Psoas muscle (tissue), 8 donors: ENCODE measurements around the gene SLC16A12. TPM values are rescaled to one million over a fixed set of nuclear protein-coding genes. Genes with fewer than 3 reads are reported as not detected.
A peak's percentile ranks its signal among the peaks of the same experiment; 100 is the strongest.

Experiments
- ATAC-seq, 4 donors: fragments of 200-7000 bp; cut with Tn5 transposase; one replicate each; pipeline ENCODE4 v1.9.1; 2020; ENCODE audit warnings: moderate library complexity in 3 of 4, mild to moderate bottlenecking in 2 of 4
- DNase-seq, 2 donors: peaks; one replicate each; pipeline ENCODE4 v3.0.0-alpha.2; 2020
- H3K27ac ChIP-seq: fragments of 200-600 bp; one replicate; pipeline ENCODE4 v1.8.0; 2022
- H3K27me3 ChIP-seq, 3 donors: fragments of 200-600 bp in 1 of 3; one replicate each; pipeline versions ENCODE4 v1.6.1 to v1.8.0; 2013 to 2022; ENCODE audit warnings: low read length in 2 of 3, mild to moderate bottlenecking in 2 of 3, moderate library complexity in 1 of 3; ENCODE audit not compliant: insufficient read depth in 3 of 3
- H3K36me3 ChIP-seq, 2 donors: fragments of 200-600 bp in 1 of 2; one replicate each; pipeline versions ENCODE4 v1.6.1 to v1.8.0; 2013 to 2022; ENCODE audit warnings: low read depth in 1 of 2, mild to moderate bottlenecking in 1 of 2, moderate library complexity in 1 of 2; ENCODE audit not compliant: insufficient read depth in 1 of 2
- H3K4me1 ChIP-seq: fragments of 200-600 bp; one replicate; pipeline ENCODE4 v1.8.0; 2022
- H3K4me3 ChIP-seq: fragments of 200-600 bp; one replicate; pipeline ENCODE4 v1.8.0; 2022; ENCODE audit warnings: mild to moderate bottlenecking
- H3K9me3 ChIP-seq: fragments of 200-600 bp; one replicate; pipeline ENCODE4 v1.8.0; 2022
- WGBS, 3 donors: extraction: QIAGEN DNeasy Blood & Tissue Kit; methylation state at CpG; one replicate each; pipeline versions ENCODE4 v1.1.6 to v1.1.7; 2013; 5-methylcytosine and 5-hydroxymethylcytosine counted together
- intact Hi-C, 2 donors: fragments of 100-400 bp; cut with DNase I; formaldehyde crosslinking; loops; one replicate each; pipeline versions ENCODE4 v1.11.0 to v1.14.2; 2022
- polyA plus RNA-seq, 3 donors: library from polyadenylated mRNA; stranded (reverse); fragments of 200-250 nt; gene quantifications; one replicate each; pipeline ENCODE4 v1.2.3, GENCODE V29; 2013
- total RNA-seq, 4 donors: library from RNA; stranded (reverse); fragmentation: NEBNext Ultra II Directional in 2 of 4; extraction: Animal tissue kit (Norgen Biotek cat#: 25700) in 2 of 4; gene quantifications; one replicate each; pipeline versions ENCODE4 v1.2.1 to v1.2.4, GENCODE V29; 2021 to 2023
- TF ChIP-seq, protein P1 (sequence below): fragments of 200-600 bp; IDR thresholded peaks from one replicate; pipeline ENCODE4 v1.8.0; 2022; ENCODE audit warnings: antibody characterized with exemption
- donor health status: healthy with polysubstance abuse.
- donor health status: DM: no; HTN: no; CAD: no; lungs with moderate emphysema.
- donor health status: Bipolar disorder and iron deficiency.
- donor health status: healthy.
- donor health status: DM: yes; HTN: yes; CAD: no.
- donor health status: DM: no; HTN: no; CAD: no.
- donor health status: DM: no; HTN: no; CAD: no.
- donor health status: DM: yes; HTN: yes; CAD: no.

Gene SLC16A12
- total and polyA plus RNA-seq, 7 donors: 0.74 to 1.9 (median 1.2) TPM

DNA sequence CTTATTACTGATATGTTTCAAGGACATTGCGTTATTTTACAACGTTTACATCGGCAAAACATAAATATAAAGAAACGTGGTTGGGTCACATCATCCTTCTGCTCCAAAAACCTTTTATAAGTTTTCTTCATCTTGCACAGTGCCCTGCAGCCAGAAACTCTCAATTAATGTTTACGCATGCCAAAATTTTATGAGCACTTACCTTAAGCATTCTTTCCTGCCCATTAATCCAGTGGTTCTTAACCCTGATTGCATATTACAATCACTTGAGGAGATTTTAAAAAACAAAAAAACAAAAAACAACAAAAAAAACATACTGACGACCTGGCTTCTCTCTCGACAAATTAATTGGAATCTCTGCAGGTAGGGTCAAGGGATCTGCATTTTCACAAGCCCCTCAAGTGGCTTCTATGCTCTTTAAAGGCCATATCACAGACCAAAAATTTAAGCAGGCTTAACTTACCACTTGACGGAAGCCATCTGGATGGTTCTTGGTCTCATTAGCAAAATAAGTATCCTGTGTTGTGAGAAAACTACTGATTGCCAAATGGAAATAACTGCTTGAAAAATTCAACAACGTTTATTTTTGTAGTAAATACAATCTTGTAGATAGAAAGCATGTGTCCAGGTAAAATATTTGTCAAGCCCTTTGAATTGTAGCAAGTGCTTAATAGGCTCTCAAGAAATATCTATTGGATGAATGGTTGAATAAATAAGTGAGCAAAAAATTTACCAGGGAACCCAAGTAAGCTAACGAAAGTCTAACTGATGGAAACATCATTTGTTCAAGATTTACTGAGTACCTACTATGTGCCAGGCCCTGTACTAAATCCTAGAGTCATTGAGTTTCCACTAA is 30.9 kb upstream of the SLC16A12 start:
- Histone ChIP-seq H3K27ac (no peak overlapping the region), H3K27me3 (no peaks in the 10 kb centered on the region), H3K4me1 (no peaks in the 10 kb centered on the region), H3K9me3 (no peaks in the 10 kb centered on the region), H3K4me3 (no peak overlapping the region), H3K36me3 (no peaks in the 10 kb centered on the region)
- WGBS, 3 donors: 74 to 75% (median 74%) methylated on average over 10 of the region's 10 CpGs
- DNase-seq: no peak
- intact Hi-C loops: loop anchor here in 1 of 2 donors (2.0 kb wide), 1 partner anchor 140 kb away; no protein-coding TSS in a partner anchor
- ATAC-seq: no peak
- TF ChIP-seq, protein P1, sequence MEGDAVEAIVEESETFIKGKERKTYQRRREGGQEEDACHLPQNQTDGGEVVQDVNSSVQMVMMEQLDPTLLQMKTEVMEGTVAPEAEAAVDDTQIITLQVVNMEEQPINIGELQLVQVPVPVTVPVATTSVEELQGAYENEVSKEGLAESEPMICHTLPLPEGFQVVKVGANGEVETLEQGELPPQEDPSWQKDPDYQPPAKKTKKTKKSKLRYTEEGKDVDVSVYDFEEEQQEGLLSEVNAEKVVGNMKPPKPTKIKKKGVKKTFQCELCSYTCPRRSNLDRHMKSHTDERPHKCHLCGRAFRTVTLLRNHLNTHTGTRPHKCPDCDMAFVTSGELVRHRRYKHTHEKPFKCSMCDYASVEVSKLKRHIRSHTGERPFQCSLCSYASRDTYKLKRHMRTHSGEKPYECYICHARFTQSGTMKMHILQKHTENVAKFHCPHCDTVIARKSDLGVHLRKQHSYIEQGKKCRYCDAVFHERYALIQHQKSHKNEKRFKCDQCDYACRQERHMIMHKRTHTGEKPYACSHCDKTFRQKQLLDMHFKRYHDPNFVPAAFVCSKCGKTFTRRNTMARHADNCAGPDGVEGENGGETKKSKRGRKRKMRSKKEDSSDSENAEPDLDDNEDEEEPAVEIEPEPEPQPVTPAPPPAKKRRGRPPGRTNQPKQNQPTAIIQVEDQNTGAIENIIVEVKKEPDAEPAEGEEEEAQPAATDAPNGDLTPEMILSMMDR: no peak

DNA sequence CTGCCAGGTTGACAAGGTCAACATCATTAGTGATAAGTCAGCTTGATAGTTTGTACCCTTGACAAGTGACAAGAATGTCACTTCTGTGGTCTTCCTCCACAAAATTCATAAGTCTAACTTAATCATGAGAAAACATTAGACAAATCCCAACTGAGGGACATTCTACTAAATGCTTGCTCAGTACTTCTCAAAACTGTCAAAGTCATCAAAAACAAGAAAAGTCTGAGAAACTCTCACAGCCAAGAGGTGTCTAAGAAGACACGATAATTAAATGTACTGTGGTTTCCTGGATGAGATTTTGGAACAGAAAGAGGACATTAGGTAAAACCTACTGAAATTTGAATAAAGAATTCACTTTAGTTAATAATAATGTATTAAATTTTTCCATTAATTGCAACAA is 29.8 kb upstream of the SLC16A12 start:
- Histone ChIP-seq H3K9me3 (no peaks in the 10 kb centered on the region), H3K4me3 (no peak overlapping the region), H3K36me3 (no peaks in the 10 kb centered on the region), H3K27ac (no peak overlapping the region), H3K27me3 (no peaks in the 10 kb centered on the region), H3K4me1 (no peaks in the 10 kb centered on the region)
- DNase-seq (no peak), ATAC-seq (no peak)
- TF ChIP-seq, protein P1: no peak
- intact Hi-C loops: no loop called here
- 77 to 94% (median 85%) methylated on average over 1 of the region's 1 CpG for WGBS, 3 donors

DNA sequence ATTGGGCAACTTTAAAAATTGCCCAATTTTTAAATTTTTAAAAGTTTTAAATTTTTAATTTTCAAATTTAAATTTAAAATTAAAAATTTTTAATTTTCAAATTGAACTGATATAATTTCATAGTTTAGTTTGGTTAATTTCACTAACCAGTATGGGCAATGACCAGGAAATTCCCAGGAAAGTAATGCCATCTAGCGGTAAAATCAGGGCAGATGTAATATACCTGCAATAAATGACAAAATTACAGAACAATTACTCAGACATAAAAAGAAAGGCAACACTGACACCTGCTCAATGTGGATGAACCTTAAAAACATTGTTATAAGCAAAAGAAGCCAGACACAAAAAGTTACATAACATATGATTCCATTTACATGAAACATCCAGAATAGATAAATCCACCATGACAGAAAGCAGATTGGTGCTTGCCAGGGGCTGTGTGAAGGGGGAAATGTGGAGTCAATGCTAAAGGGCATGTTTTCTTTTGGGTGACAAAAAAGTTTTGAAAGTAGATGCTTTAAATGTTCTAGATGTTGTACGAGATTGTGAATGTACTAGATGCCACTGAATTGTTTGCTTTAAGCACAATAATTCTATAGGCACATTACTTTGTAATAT is 28.6 kb upstream of the SLC16A12 start:
- 23 to 37% (median 29%) methylated on average over 2 of the region's 2 CpGs for WGBS, 3 donors
- DNase-seq (no peak), ATAC-seq (peak; percentile 62 to 90 (median 74))

GRCh38 chr10:89563311-89563710 is 27.9 kb upstream of the SLC16A12 start:
- intact Hi-C loops: loop anchor here in 1 of 2 donors (5.0 kb wide), 1 partner anchor 346 kb away; no protein-coding TSS in a partner anchor
- Histone ChIP-seq H3K36me3 (no peaks in the 10 kb centered on the region), H3K4me3 (no peak overlapping the region), H3K9me3 (no peaks in the 10 kb centered on the region), H3K27me3 (no peaks in the 10 kb centered on the region), H3K27ac (no peak overlapping the region), H3K4me1 (no peaks in the 10 kb centered on the region)
- peak in 1 of 4 donors; percentile 26 for ATAC-seq
- TF ChIP-seq, protein P1: no peak
- DNase-seq: no peak
- WGBS, 3 donors: 95 to 100% (median 97%) methylated on average over 3 of the region's 3 CpGs

More for the DNA sequence above, 28.6 kb upstream of the SLC16A12 start:
- Histone ChIP-seq H3K36me3 (no peaks in the 10 kb centered on the region), H3K4me1 (no peaks in the 10 kb centered on the region), H3K27me3 (no peaks in the 10 kb centered on the region), H3K9me3 (no peaks in the 10 kb centered on the region), H3K4me3 (no peak overlapping the region), H3K27ac (no peak overlapping the region)
- intact Hi-C loops: loop anchor here in 1 of 2 donors (1.0 to 5.0 kb wide), 3 partner anchors 139 to 347 kb away; no protein-coding TSS in a partner anchor
- TF ChIP-seq, protein P1: peak; percentile 86
